GM19395 (cell line): Measurements from ENCODE around the gene TNFSF18.

Experiments
- ATAC-seq: cut with Tn5 transposase; IDR thresholded peaks from one replicate; pipeline ENCODE4 v1.9.1; 2021; ENCODE audit warnings: mild to moderate bottlenecking, moderate library complexity; ENCODE audit not compliant: unreplicated experiment

Gene TNFSF18

GRCh38 chr1:173042806-173043205 lies 7.9 kb downstream of the TNFSF18 start:
- no peak for ATAC-seq

- no peak for ATAC-seq
Measured at GRCh38 chr1:173039626-173040025, 11.1 kb downstream of the TNFSF18 start.

- ATAC-seq: no peak
Measured at GRCh38 chr1:173038875-173039554, 11.7 kb downstream of the TNFSF18 start.

GRCh38 chr1:173024543-173024942 lies 26.2 kb downstream of the TNFSF18 start:
- ATAC-seq: no peak

- ATAC-seq: no peak
Measured at GRCh38 chr1:173023343-173023742, 27.4 kb downstream of the TNFSF18 start.

- peak; percentile 92 for ATAC-seq
Measured at GRCh38 chr1:173020138-173020750, 30.5 kb downstream of the TNFSF18 start.

GRCh38 chr1:173017792-173018191 lies 32.9 kb downstream of the TNFSF18 start:
- no peak for ATAC-seq

GRCh38 chr1:173016419-173016818 lies 34.3 kb downstream of the TNFSF18 start:
- no peak for ATAC-seq

GRCh38 chr1:173015629-173016028 lies 35.1 kb downstream of the TNFSF18 start:
- no peak for ATAC-seq

- ATAC-seq: no peak
Measured at GRCh38 chr1:173014160-173014559, 36.6 kb downstream of the TNFSF18 start.

- ATAC-seq: no peak
Measured at GRCh38 chr1:173012126-173012525, 38.6 kb downstream of the TNFSF18 start.

- no peak for ATAC-seq
Measured at GRCh38 chr1:173009597-173009996, 41.1 kb downstream of the TNFSF18 start.

GRCh38 chr1:173005196-173005864 lies 45.4 kb downstream of the TNFSF18 start:
- ATAC-seq: no peak

- ATAC-seq: no peak
Measured at GRCh38 chr1:173002891-173003838, 47.6 kb downstream of the TNFSF18 start.

GRCh38 chr1:172999349-172999748 lies 51.4 kb downstream of the TNFSF18 start:
- ATAC-seq: no peak

GRCh38 chr1:172997941-172998361 lies 52.8 kb downstream of the TNFSF18 start:
- ATAC-seq: no peak

- no peak for ATAC-seq
Measured at GRCh38 chr1:172993640-172994039, 57.1 kb downstream of the TNFSF18 start.

GRCh38 chr1:172991674-172992400 lies 58.9 kb downstream of the TNFSF18 start:
- ATAC-seq: no peak

GRCh38 chr1:172990598-172991215 lies 60.0 kb downstream of the TNFSF18 start:
- no peak for ATAC-seq
